Measurements from ENCODE around the gene ZBTB7B. TPM values are rescaled to one million over a fixed set of nuclear protein-coding genes. Genes with fewer than 3 reads are reported as not detected.
"Not testable (repeated sequence)": the region's sequence is repeated elsewhere in the genome, so short reads cannot be mapped to it uniquely, and the experiment has no call there.

Gene ZBTB7B
- total RNA-seq, 1 donor = 15.5 TPM

- no peak for TF ChIP-seq CTCF (IDR thresholded peaks at IDR 0.05; ENCODE audit: insufficient read depth, low read depth, low read length)
- no peak overlapping the region for H3K4me3 ChIP-seq (ENCODE audit: low read depth, low read length)
- no peak for DNase-seq (ENCODE audit: low read depth)
These were observed 24.2 kb upstream of the ZBTB7B start for GRCh38 chr1:154978360-154978759.

GRCh38 chr1:154982341-154982740, 20.3 kb upstream of the ZBTB7B start:
- no peak for DNase-seq (ENCODE audit: low read depth)
- H3K4me3 ChIP-seq (ENCODE audit: low read depth, low read length) = peak overlapping the region; percentile 44
- TF ChIP-seq CTCF (IDR thresholded peaks at IDR 0.05; ENCODE audit: insufficient read depth, low read depth, low read length) = no peak

- peak within 1 kb of the TSS; percentile 63 for H3K4me3 ChIP-seq (ENCODE audit: low read depth, low read length)
- no peak for TF ChIP-seq CTCF (IDR thresholded peaks at IDR 0.05; ENCODE audit: insufficient read depth, low read depth, low read length)
- DNase-seq (ENCODE audit: low read depth) = peak; percentile 100
These were observed 19.5 kb upstream of the ZBTB7B start, which contains the start of gene FLAD1 for GRCh38 chr1:154982897-154983648. Gene FLAD1, plus strand, starts transcription at chr1:154983344. Its CDS starts 351 bp downstream, at chr1:154983695.

- no peak for TF ChIP-seq CTCF (IDR thresholded peaks at IDR 0.05; ENCODE audit: insufficient read depth, low read depth, low read length)
- peak overlapping the region; percentile 63 for H3K4me3 ChIP-seq (ENCODE audit: low read depth, low read length)
- DNase-seq (ENCODE audit: low read depth) = no peak
These were observed 18.7 kb upstream of the ZBTB7B start for GRCh38 chr1:154983776-154984466.

- not testable (repeated sequence) for H3K4me3 ChIP-seq (ENCODE audit: low read depth, low read length); DNase-seq (ENCODE audit: low read depth)
These were observed 15.9 kb upstream of the ZBTB7B start for GRCh38 chr1:154986736-154987135.

- H3K4me3 ChIP-seq (ENCODE audit: low read depth, low read length) = no peak overlapping the region
- no peak for DNase-seq (ENCODE audit: low read depth)
- no peak for TF ChIP-seq CTCF (IDR thresholded peaks at IDR 0.05; ENCODE audit: insufficient read depth, low read depth, low read length)
These were observed 15.3 kb upstream of the ZBTB7B start for GRCh38 chr1:154987326-154987725.

All from fibroblast of villous mesenchyme (primary cell).